ENCODE data around the gene PLA2G4B.
"Not testable (repeated sequence)": the region's sequence is repeated elsewhere in the genome, so short reads cannot be mapped to it uniquely, and the experiment has no call there.

Gene PLA2G4B

DNA sequence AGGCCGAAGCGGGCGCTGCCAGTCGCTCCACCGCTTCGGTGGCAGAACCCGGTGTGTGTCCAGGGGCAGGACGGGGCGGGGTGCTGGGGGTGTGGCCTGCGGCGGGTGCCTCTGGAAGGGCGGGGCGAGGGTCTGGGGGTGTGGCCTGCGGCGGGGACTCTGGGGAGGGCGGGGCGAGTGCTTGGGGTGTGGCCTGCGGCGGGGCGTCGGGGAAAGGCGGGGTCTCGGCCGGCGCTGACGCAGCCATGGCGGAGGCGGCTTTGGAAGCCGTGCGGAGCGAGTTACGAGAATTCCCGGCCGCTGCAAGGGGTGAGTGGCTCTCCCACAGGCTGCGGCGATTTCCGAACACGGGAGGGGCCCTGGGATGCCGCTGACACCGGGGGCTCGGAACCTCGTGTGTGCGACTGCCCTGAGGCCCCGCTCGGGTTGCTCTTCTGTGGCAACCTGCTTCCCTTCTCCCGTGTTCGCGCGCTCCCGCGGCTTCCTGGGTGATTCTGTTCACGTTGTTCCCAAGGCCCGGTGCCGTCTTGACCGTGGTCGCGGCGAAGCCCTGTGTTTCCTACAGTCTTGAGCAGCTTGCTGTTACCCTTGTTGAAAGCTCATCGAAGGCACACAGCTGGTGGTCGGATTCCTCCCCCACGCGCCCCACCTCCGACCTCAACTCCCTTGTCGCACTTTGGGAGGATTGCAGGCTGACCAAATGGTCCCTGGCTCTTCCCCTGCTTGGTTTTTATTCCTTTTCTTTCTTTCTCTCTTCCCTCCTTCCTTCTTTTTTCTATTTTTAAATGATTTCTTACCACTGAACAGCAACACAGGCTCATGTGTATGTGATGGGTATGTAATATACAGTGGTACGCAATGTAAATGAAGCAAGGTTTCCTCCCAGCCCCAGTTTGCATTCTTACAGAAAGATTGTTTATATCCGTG lies 10.5 kb upstream of the PLA2G4B start, which contains the start of gene JMJD7:
Gene JMJD7 (plus strand): TSS at position 213 of the 927 bp plus-strand sequence. CDS start 33 bp downstream, at position 246.
- peak; percentile 92 for DNase-seq

DNA sequence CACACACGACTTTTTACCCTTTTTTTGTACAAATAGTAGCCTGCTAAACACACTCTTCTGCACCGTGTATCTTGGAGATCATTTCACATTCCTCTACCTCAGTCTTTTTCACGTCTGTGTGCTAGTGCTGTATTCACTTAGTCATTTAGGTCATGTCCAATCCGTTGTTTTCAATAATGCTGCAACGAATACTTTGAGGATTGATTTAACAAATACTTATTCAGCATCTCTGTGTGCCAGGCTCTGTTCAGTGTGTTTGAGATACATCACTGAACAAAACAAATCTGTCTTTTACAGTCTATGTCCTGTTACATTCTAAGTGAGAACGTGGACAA lies 9.9 kb upstream of the PLA2G4B start:
- DNase-seq = no peak

DNA sequence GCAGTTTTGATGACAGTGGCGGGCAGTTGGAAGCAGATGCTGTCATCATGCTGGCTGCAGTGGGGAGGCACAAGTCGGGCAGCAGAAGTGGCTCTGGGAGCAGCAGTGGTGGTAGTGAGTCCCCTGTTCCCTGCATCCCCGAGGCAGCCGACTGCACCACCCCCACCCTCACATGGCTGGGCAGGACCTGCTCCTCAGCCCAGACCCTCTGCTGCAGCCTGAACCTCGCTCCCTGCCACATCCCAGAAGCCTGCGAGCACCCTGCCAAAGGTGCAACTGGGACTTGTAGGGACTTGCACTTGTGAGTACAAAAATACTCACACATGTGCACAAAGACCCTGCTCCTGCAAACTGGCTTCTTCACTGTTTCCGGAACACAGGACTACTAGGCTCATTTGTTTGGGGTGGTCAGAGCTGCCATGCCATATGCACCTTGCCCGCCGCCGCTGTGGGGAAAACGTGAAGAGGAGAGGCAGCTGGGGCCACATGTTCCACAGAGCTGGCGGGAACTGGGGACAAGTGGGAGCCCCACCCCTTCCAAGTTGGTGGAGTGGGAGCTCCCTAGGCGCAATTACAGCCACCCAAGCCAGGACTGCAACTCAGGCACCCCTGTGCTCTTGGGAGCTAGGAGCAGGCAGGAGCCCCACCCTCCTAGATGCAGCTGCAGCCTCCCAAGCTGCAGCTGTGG lies 8.5 kb upstream of the PLA2G4B start:
- DNase-seq = no peak

DNA sequence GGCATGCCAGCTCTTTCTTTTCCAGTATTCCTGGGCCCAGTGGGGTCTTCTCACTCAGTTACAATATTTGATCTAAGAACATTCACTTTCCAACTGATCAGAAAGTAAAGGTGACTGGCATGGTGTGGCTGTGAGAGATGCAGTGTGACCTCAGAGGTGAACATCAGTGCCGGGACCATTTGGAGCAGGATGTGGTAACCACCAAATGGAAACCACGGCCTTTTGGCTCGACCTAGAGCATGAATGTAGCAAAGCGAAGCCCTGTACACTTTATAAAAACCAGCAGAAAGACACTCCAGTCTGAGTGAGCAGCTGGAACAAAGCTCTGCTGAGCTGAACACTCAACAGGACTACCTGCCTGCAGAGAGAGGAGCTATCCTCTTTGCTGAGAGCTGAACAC lies 7.4 kb upstream of the PLA2G4B start:
- DNase-seq = not testable (repeated sequence)

DNA sequence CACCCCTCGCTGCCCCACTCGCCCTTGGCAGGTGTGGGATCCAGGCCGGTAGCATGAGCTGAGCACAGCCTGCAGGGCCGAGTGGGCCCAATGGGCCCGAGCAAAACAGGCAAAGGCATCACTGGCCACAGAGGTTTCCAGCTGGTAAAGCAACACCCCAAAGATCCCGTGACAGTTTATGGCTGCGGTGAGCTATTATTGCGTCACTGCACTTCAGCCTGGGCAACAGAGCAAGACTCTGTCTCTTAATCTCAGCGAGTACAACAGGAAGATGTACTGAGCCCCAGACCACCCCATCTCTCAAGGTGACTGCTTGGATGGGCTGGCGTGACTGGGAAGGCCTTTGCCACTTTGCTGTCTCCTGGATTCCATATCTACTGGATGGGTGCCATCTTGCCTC lies 6.4 kb upstream of the PLA2G4B start:
- DNase-seq = no peak

DNA sequence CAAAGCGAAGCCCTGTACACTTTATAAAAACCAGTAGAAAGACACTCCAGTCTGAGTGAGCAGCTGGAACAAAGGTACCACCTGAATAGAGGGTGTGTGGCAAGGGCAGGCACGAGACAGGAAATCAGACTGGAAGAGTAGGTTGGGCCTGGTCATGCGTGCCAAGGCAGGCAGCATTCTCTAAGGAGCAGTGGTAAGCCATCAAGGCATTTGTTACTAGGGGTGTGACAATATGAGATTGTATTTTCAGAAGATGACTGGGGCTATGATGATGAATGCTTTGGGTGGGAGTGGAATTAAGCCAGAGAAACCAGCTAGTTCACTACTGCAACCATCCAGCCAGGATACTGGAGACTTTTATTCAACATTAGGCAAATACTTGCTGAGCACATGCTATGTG lies 5.8 kb upstream of the PLA2G4B start:
- no peak for DNase-seq

DNA sequence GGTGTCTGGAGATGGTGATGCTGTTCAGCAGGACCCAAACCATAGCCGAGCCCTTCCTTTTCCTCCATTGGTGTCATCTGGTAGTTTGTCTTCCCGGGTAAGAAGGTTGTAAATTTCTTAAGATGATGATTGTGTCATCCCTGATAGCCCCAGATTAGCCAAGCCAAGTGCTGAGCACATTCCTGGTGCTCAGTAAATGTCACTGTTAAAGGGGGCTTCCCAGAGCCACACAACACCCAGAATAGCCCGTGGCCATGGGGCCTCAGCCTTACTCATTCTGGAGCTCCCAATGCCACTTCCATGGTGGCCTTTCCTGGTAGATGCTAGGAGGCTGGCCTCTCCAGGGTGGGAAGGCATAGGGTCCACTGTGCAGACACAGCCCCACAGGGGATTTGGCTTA lies 4.6 kb upstream of the PLA2G4B start:
- DNase-seq = no peak

DNA sequence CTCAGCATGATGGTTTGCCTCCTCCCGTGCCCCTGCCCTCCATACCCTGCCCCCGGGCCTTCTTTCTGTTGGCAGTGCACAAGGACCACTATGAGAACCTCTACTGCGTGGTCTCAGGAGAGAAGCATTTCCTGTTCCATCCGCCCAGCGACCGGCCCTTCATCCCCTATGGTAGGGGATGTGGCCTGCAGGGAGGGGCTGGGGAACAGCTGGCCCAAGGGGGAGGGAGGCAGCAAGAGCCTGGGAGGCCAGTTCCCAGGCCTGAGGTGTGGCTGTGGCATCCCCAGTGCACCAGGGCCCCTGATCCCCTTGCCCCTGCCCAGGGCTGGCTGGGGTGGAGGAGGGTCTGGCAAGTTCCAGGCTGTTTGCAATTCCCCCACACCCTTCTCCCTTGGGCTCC lies 2.6 kb upstream of the PLA2G4B start:
- no peak for DNase-seq

DNA sequence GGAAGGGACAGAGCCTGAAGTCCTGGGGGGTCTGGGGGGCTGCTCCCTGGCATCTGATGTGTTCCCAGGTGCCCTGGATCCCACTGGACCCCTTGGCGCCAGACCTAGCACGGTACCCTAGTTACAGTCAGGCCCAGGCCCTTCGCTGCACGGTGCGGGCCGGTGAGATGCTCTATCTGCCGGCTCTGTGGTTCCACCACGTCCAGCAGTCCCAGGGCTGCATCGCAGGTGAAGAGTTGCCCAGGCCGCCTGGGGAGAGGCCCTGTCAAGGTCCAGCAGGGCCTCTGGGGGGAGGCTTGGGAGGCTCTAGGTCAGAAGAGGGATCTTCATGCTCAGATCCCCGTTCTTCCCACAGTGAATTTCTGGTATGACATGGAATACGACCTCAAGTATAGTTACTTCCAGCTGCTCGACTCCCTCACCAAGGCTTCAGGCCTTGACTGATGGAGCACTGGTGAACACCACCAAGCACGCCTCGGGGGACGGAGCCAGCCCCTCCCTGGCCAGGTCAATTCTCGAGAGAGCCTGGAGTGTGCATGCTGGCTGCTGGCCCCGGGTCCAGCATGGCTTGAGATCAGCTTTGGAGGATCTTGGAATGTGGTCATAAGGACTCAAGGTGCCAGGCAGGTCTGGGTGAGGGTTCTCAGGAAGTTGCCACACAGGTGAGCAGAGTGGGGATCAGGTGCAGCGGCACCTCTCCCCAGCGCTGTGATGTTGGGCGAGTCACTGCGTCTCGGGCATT lies 1.8 kb upstream of the PLA2G4B start:
- DNase-seq = no peak

DNA sequence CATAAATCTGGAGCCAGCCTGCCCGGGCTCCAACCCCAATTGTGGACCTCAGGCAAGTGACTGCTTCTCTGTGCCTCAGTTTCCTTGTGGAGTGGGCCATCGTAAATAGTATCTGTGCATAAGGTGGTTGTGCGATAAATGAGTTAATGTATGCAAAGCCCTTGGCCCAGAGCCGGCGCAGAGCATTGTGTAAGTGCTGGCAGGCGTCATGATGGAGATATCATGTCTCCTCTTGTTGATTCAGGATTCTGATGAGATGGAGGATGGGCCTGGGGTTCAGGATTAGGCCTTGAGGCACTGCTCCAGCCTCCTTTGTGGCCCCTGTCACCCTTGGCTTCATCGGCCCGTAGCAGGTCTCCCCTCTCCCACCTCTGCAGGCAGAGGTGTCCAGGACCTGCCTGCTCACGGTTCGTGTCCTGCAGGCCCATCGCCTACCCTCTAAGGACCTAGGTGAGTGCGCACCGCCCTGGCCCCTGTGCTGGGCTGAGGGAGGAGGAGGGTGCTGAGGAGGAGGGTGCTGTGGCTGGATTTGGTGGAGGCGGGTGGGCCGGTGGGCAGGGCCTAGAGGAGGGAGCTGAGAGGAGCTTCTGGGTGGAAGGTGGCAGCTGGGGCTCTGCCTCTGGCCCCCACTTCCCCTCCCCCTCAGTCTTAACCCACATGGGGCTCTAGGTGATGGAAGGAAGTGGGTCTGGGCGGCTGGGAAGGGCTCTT lies 1.3 kb downstream of the PLA2G4B start:
- no peak for DNase-seq

DNA sequence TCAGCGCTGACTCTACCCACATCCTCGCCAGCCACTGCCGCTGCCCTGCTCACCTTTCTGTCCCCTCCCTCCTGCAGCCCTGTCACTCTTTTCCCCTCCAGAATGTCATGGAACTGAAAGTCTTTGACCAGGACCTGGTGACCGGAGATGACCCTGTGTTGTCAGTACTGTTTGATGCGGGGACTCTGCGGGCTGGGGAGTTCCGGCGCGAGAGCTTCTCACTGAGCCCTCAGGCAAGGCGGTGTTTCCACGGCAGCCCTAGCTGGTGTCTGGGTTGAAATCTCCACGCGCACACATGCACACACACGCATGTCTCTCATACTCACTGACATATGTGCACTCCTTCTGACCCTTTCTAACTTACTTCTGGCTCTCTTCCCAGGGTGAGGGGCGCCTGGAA lies 2.0 kb downstream of the PLA2G4B start:
- DNase-seq = no peak

DNA sequence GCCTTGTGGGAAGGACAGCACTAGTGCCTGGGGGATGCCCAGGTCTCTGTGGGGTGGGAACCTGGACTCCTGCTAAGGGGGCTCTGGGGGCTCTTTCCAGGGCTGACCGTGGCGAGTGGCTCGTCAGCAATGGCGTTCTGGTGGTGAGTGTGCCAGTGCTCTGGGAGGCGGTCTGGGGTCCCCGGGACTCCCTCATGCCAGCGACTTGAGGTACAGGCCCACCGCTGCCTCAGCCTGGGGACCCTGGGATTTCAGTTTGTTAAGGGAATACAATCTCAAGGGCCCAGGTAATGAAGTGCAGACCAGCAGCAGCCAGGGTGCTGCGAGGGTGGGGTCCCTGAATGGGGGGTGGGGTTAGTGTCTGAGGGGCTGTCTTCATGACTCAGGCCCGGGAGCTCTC lies 2.5 kb downstream of the PLA2G4B start:
- no peak for DNase-seq

DNA sequence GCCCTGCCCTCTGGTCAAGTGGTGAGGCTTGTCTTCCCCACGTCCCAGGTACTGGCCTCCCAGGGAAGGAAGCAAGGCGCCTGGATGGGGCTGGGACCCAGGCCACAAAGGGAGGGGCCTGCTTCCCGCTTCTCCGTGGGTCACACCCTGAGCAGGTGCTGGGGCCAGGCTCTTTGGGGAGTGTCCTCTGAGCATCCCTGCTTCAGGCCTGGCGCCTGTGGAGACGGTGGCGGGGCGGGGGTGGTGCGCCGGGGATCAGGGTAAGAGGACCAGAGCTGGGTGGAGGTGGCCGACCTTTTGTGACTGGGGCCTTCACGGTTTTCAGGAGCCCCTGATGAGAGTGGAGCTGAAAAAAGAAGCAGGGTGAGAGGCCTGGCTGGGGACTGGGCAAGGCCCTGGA lies 3.6 kb downstream of the PLA2G4B start:
- no peak for DNase-seq

DNA sequence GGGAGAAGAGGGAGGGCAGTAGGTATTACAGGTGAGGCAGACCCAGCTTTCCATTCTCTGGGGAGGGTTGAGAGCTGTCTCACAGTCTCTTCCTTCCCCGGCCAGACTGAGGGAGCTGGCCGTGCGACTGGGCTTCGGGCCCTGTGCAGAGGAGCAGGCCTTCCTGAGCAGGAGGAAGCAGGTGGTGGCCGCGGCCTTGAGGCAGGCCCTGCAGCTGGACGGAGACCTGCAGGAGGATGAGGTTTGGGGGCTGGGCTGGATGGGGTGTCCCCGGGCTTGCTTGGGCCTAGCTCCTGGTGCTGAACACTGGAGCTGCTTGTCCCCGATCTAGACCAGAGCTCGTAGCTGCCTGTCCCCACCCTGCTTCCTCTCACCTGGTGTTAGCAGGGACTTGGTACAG lies 4.9 kb downstream of the PLA2G4B start:
- no peak for DNase-seq

DNA sequence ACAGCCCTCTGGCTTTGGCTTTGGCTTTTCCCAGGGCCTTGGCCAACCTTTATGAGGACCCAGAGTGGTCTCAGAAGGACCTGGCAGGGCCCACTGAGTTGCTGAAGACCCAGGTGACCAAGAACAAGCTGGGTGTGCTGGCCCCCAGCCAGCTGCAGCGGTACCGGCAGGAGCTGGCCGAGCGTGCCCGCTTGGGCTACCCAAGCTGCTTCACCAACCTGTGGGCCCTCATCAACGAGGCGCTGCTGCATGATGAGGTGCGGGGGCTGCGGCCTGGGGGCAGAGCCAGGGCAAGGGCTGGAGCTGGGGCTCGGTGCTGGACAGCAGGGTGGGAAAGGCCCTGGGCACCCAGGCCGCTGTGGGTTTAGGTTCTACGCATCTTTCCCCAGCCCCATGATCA lies 6.2 kb downstream of the PLA2G4B start:
- DNase-seq = no peak

DNA sequence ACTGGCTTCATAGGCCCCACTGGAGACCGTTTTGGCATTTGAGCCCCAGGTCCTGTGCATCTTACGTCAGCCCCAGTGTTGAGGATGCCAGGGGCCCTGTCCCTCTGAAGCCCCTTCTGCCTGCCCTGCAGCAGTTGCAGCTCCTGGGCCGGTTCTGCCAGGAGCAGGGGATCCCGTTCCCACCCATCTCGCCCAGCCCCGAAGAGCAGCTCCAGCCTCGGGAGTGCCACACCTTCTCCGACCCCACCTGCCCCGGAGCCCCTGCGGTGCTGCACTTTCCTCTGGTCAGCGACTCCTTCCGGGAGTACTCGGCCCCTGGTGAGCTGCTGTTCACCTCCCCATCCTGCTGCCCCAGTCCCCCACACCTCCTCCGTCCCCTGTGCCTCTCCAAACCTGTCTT lies 8.6 kb downstream of the PLA2G4B start:
- DNase-seq = no peak

DNA sequence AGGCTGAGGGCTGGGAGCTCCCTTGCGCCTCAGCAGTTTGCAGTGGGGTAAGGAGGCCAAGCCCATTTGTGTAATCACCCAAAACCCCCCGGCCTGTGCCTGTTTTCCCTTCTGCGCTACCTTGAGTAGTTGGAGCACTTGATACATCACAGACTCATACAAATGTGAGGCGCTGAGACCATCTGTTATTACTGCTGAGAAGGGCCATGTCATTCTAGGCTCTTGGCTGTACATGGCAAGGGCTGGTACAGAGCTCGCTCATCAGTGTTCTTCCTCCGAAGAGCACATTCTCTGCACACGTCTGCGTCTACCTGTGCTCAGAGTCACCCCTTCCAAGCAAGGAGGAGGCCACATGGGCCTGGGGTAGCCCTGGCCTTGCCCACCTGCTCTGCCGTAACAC lies 9.3 kb downstream of the PLA2G4B start:
- DNase-seq = no peak

DNA sequence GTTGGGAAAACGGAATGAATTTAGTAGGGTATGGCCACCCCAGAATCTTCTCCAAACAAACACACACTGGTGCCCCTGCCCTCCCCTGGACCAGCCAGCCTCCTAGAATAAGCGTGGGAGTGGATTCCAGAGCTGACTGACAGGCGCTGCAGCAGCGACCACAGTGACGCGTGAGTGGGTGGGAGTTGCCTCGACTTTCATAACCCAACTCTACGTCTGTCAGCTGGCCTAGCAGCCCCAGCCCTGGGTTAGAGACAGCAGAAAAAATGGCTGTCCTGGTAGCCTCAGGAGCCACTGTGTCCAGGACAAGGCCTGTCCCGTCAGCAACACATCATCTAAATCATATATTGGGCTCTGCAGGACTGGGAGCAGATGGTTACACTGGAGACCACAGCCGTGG lies 10.0 kb downstream of the PLA2G4B start:
- no peak for DNase-seq

DNA sequence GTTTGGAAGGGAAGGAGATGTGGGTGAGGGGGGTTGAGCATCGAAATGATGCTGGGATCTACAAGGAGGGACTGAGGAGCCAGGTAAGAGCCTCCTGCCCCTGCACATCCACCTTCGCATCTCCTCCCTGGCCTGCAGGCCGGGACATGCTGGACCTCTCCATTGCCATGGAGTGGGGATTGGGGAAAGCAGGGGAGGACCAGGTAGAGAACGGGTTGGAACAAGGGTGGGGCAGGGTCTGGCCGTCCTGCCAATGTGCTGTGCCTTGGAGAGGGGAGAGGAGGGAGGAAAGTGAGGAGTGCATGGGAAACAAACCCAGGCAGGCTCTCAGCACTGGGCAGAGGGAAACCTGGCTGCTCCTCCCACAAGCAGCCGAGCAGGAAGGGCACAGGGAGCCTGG lies 10.6 kb downstream of the PLA2G4B start:
- no peak for DNase-seq

DNA sequence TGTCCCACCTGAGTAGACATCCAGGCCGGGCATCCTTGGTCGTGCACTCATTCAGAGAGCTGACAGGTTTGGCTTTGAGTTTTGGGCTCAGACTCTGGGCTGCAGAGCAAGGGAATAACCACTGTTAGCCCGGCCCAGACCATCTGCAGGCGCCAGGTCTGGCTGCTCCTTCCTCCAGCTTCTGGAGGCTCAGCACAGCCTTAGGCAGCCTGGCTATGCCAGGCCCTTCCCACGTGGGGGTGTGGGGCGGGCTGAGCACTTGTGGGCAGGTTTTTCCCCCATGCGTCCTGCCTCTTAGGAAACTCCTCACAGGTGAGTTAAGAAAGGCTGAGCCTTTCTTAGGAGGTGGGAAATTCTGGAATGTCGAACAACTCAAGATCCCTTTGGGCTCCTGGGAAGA lies 11.2 kb downstream of the PLA2G4B start:
- no peak for DNase-seq

DNA sequence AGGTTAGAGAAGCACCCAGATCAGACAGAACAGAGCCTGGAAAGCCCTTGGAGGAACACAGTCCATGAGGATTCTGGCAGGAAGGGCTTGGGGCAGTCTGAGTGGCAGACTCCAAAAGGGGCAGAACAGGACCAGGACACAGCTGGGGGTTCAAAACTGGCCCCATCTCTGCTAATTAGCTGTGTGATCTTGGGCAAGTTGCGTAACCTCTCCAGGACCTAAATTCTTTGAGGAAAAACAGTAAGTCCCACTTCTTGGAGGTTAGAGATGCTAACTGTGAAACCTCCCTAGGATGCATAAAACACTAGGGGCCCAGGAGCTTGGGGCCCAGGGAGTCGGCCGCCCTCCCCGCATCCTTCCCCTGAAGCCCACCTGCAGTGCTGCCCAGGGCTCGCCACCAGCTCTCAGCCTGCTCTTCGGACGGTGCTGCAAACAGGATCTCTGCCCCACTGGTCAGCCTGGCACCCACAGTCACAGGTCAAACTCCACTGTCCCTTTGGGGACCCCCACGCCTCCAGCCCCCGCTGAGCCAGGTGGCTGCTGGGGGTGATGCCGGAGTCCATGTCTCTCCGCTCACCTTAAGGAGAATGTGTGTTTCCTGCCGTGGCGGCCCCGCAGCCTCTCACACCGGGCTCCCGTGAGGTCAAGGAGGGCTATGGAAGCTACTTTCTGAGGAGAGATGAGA lies 12.0 kb downstream of the PLA2G4B start:
- no peak for DNase-seq

DNA sequence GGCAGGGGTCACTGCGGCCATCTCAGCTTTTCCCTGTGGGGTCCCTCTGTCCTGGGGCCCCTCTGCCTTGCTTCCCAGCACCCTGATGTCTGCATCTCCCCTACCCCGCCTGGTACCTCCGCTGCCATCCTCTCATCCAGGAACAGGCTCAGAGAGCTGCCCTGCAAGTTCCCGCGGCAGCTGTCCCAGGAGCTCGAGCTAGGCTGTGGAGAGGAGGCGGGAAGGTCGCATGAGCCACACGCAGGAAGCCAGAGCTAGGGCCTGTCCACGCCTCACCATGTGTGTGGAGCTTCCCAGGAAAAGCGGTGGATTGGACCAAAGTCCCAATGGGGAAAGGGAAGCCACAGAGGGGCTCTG lies 12.5 kb downstream of the PLA2G4B start:
- DNase-seq = no peak
